B cell (primary cell): Measurements from ENCODE around the gene SEPTIN5. TPM values are rescaled to one million over a fixed set of nuclear protein-coding genes. Genes with fewer than 3 reads are reported as not detected.

Experiments used
- ATAC-seq: fragments of 200-7000 bp; cut with Tn5 transposase; one replicate; pipeline ENCODE4 v1.10.0; 2021; ENCODE audit warnings: low read depth, mild to moderate bottlenecking, moderate number of reproducible peaks, moderate library complexity
- CTCF ChIA-PET: fragments of 350-600 bp; sonication (Branson Sonifier 250); formaldehyde crosslinking; loops from one replicate; lab custom pipeline; 2021; ENCODE audit warnings: antibody characterized with exemption, inconsistent platforms; lab: Charles Lee
- POLR2A ChIA-PET: fragments of 350-600 bp; sonication (Branson Sonifier 250); formaldehyde crosslinking; loops from one replicate; lab custom pipeline; 2021; ENCODE audit warnings: antibody characterized with exemption; lab: Charles Lee
- DNase-seq: peaks from one replicate; pipeline ENCODE4 v3.0.0; 2013
- H2AFZ ChIP-seq: 2 replicates; pipeline ENCODE4 v1.6.1; 2012; ENCODE audit warnings: mild to moderate bottlenecking, low read depth, low read length; ENCODE audit not compliant: insufficient read depth, poor library complexity, severe bottlenecking
- H3K27ac ChIP-seq, 2 donors: 1 replicate in 1 of 2; 2 replicates in 1 of 2; pipeline ENCODE4 v1.5.1; 2012 to 2013; ENCODE audit warnings: low read length in 2 of 2, mild to moderate bottlenecking in 2 of 2, moderate library complexity in 1 of 2
- H3K27me3 ChIP-seq, 4 experiments: fragments of 200-600 bp in 1 of 4; sonication (generic) in 1 of 4; replicated peaks in 1 of 4; 1 replicate in 2 of 4; 2 replicates in 2 of 4; pipeline versions ENCODE4 v1.6.1 to v1.7.0; 2013 to 2016; ENCODE audit warnings: low read length in 3 of 4, mild to moderate bottlenecking in 2 of 4, mixed read lengths in 1 of 4, moderate library complexity in 1 of 4; ENCODE audit not compliant: insufficient read depth in 4 of 4, control insufficient read depth in 3 of 4; ENCODE audit errors: control extremely low read depth in 1 of 4
- H3K36me3 ChIP-seq, 2 experiments: replicated peaks in 1 of 2; 1 replicate in 1 of 2; 2 replicates in 1 of 2; pipeline versions ENCODE4 v1.6.1 to v1.7.1; 2013; ENCODE audit warnings: low read length in 1 of 2; ENCODE audit not compliant: insufficient read depth in 2 of 2, control insufficient read depth in 1 of 2; ENCODE audit errors: control extremely low read depth in 1 of 2, extremely low read depth in 1 of 2
- H3K4me1 ChIP-seq, 2 donors: fragments of 200-600 bp in 1 of 2; sonication (generic) in 1 of 2; 1 replicate in 1 of 2; 2 replicates in 1 of 2; pipeline versions ENCODE4 v1.5.1 to v1.6.1; 2013 to 2017; ENCODE audit warnings: low read length in 2 of 2; ENCODE audit not compliant: control insufficient read depth in 2 of 2, insufficient read depth in 2 of 2
- H3K4me2 ChIP-seq: replicated peaks from 2 replicates; pipeline ENCODE3; 2012; ENCODE audit warnings: mild to moderate bottlenecking, low read depth, low read length; ENCODE audit not compliant: poor library complexity, severe bottlenecking
- H3K4me3 ChIP-seq, 5 experiments: fragments of 200-600 bp in 1 of 5; sonication (generic) in 1 of 5; 1 replicate in 3 of 5; 2 replicates in 2 of 5; pipeline versions ENCODE4 v1.5.1 to v1.7.0; 2011 to 2016; ENCODE audit warnings: low read length in 4 of 5, mild to moderate bottlenecking in 4 of 5, low read depth in 2 of 5, control low read depth in 1 of 5, moderate library complexity in 1 of 5; ENCODE audit not compliant: insufficient read depth in 1 of 5; ENCODE audit errors: control extremely low read depth in 1 of 5, extremely low read depth in 1 of 5
- H3K79me2 ChIP-seq: fragments of 200-600 bp; sonication (generic); one replicate; pipeline ENCODE4 v1.6.0; 2016; ENCODE audit warnings: low read length; ENCODE audit not compliant: control insufficient read depth, insufficient read depth
- H3K9ac ChIP-seq: fragments of 200-600 bp; sonication (generic); 2 replicates; pipeline ENCODE4 v1.6.1; 2017; ENCODE audit warnings: mild to moderate bottlenecking, low read length, moderate library complexity
- H3K9me3 ChIP-seq, 3 donors: one replicate each; pipeline versions ENCODE4 v1.6.1 to v1.7.1; 2013; ENCODE audit warnings: low read length in 2 of 3; ENCODE audit not compliant: control insufficient read depth in 2 of 3, insufficient read depth in 1 of 3; ENCODE audit errors: control extremely low read depth in 1 of 3
- H4K20me1 ChIP-seq: 2 replicates; pipeline ENCODE4 v1.6.0; 2012; ENCODE audit warnings: mild to moderate bottlenecking, low read length; ENCODE audit not compliant: insufficient read depth, control insufficient read depth, poor library complexity, severe bottlenecking
- H3K27ac Mint-ChIP-seq: one replicate; pipeline ENCODE4 v1.8.0; 2021; ENCODE audit warnings: mixed read lengths
- H3K27me3 Mint-ChIP-seq: one replicate; pipeline ENCODE4 v1.8.0; 2021; ENCODE audit warnings: mixed read lengths
- H3K4me1 Mint-ChIP-seq: one replicate; pipeline ENCODE4 v1.8.0; 2021; ENCODE audit warnings: mixed read lengths
- H3K4me3 Mint-ChIP-seq: one replicate; pipeline ENCODE4 v1.8.0; 2021; ENCODE audit warnings: mixed read lengths
- H3K9me3 Mint-ChIP-seq: one replicate; pipeline ENCODE4 v1.8.0; 2022; ENCODE audit warnings: mixed read lengths; ENCODE audit not compliant: insufficient read depth
- CTCF ChIP-seq: fragments of 200-600 bp; IDR thresholded peaks from one replicate; pipeline ENCODE4 v1.8.0; 2022; ENCODE audit warnings: antibody characterized with exemption, mild to moderate bottlenecking
- EZH2 ChIP-seq: IDR thresholded peaks from 2 replicates; pipeline ENCODE4 v1.6.1; 2012; ENCODE audit warnings: borderline replicate concordance, low read depth, mild to moderate bottlenecking, moderate library complexity, low read length; ENCODE audit not compliant: insufficient read depth, poor library complexity, severe bottlenecking
- WGBS: methylation state at CpG from one replicate; pipeline ENCODE4 v1.1.5; 2013; ENCODE audit warnings: missing lambda C conversion rate; ENCODE audit not compliant: insufficient coverage; 5-methylcytosine and 5-hydroxymethylcytosine counted together
- intact Hi-C: fragments of 100-400 bp; cut with micrococcal nuclease; formaldehyde crosslinking; loops from one replicate; pipeline ENCODE4 v1.10.0; 2022
- polyA plus RNA-seq: library from polyadenylated mRNA; depleted of rRNA; stranded (reverse); fragments of >200 nt; gene quantifications from 2 replicates; pipeline ENCODE4 v1.2.3, GENCODE V29; 2012
- total RNA-seq, 2 donors: library from RNA; stranded (reverse); fragments of 120-200 nt in 1 of 2; gene quantifications; 1 replicate in 1 of 2; 2 replicates in 1 of 2; pipeline versions ENCODE4 v1.2.3 to v1.2.4, GENCODE V29; 2013 to 2022

SEPTIN5 gene
- total and polyA plus RNA-seq, 2 donors (not counting 1 experiment from before 2014, with no cell fraction given), result 0.06 TPM; not detected in 1

DNA sequence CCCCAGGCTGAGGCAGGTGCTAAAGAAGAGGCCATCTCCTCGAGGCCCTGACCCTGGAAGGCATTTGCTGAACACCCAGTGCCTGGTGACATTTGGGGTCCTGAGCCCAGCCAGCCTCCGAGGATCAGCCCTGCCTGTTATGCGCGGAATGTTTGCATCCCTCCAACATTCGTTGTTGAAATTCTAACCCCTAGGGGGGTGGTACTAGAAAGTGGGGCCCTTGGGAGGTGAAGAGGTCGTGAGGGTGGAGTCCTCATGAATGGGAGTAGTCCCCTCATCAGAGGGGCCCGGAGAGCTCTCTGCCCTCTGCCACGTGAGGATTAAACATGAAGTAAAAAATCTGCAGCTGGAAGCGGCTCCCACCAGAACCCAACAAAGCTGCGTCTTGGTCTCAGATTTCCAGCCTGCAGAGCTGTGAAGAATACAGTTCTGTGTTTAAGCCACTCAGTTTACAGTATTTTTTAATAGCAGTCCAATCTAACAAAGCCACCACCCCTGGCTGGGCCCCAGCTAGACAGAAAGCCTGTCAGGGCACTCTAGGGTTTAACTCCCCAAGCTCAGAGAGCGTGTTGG lies 35.3 kb upstream of the SEPTIN5 start:
- POLR2A ChIA-PET, result no interaction called here
- H3K4me1 Mint-ChIP-seq, result no peaks in the 10 kb centered on the region
- intact Hi-C loops, result no loop called here
- no peak overlapping the region for H3K27ac Mint-ChIP-seq
- Histone ChIP-seq H3K4me2 (no peak overlapping the region), H3K4me1 (no peaks in the 10 kb centered on the region), H2AFZ (no peak overlapping the region), H3K4me3 (no peak overlapping the region), H3K27ac (no peak overlapping the region), H3K9me3 (peaks cover 0 to 4% (median 0%) of the 10 kb centered on the region in 3 donors), H3K79me2 (no peaks in the 10 kb centered on the region), H3K36me3 (no peaks in the 10 kb centered on the region), H4K20me1 (no peaks in the 10 kb centered on the region), H3K9ac (no peak overlapping the region), H3K27me3 (peaks cover 0 to 12% (median 5%) of the 10 kb centered on the region in 4 experiments)
- no peak overlapping the region for H3K4me3 Mint-ChIP-seq
- 85% methylated on average over 6 of the region's 11 CpGs for whole genome bisulfite sequencing
- peaks cover 35% of the 10 kb centered on the region for H3K27me3 Mint-ChIP-seq
- CTCF ChIA-PET, result interaction anchor here (0.6 to 1.4 kb wide), 3 partner anchors 9 to 67 kb away, joined by 3 read pairs; no protein-coding TSS in a partner anchor
- ATAC-seq (no peak), DNase-seq (no peak)
- no peaks in the 10 kb centered on the region for H3K9me3 Mint-ChIP-seq
- TF ChIP-seq EZH2 (no peak), CTCF (no peak)

- TF ChIP-seq EZH2 (no peak), CTCF (peak; percentile 65)
- peak; percentile 36 for DNase-seq
- Histone ChIP-seq H3K4me3 (no peak overlapping the region), H3K4me2 (no peak overlapping the region), H3K36me3 (no peaks in the 10 kb centered on the region), H3K9ac (no peak overlapping the region), H3K4me1 (no peaks in the 10 kb centered on the region), H3K9me3 (peaks cover 0 to 4% (median 0%) of the 10 kb centered on the region in 3 donors), H3K79me2 (no peaks in the 10 kb centered on the region), H3K27ac (no peak overlapping the region), H2AFZ (no peak overlapping the region), H3K27me3 (peaks cover 0 to 12% (median 5%) of the 10 kb centered on the region in 4 experiments), H4K20me1 (no peaks in the 10 kb centered on the region)
- ATAC-seq, result no peak
- intact Hi-C loops, result no loop called here
- Mint-ChIP-seq H3K27ac (no peak overlapping the region), H3K4me1 (no peaks in the 10 kb centered on the region), H3K9me3 (no peaks in the 10 kb centered on the region), H3K4me3 (no peak overlapping the region), H3K27me3 (peaks cover 33% of the 10 kb centered on the region)
- 44% methylated on average over 13 of the region's 14 CpGs for WGBS
- POLR2A ChIA-PET, result no interaction called here
- CTCF ChIA-PET, result interaction anchor here (0.6 to 1.4 kb wide), 3 partner anchors 10 to 67 kb away, joined by 3 read pairs; no protein-coding TSS in a partner anchor
These were observed 34.7 kb upstream of the SEPTIN5 start for GRCh38 chr22:19679522-19680101.
